ENCODE data around the gene SH3RF3.

DNA sequence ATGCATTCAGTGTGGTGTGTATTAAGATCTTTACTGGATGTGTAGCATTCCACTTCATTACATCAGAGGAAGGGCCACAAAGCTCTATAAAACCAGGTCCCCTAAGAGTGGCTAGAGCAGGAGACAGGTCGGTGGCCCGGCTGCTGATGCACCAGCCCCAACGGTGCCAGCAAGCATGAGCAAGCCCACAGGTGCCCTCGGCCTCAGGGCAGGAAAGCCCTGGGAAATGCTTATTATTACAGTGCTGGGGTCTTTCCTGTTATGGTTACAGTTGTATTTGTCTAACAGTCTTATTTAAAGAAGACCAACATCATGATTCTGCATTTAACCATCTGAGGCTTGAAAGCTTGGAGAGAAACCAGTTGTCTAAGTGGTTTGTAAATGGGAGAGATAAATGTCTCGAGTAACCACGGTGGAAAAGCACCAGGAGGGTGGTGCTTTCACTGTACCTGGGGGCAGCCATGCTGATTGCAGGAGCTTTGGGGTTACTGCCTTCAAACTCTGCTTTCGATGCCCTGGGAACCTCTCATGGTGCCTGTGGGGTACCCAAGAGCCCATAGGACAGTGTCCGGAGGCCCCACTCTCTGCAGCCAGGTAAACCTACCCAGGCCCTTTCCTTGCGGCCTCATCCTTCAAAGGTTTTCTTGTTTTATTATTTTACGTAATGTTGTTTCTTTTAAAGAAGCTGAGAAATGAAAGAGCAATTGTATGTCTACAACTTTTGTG is 133.1 kb downstream of the SH3RF3 start:
- TF ChIP-seq, protein P1, sequence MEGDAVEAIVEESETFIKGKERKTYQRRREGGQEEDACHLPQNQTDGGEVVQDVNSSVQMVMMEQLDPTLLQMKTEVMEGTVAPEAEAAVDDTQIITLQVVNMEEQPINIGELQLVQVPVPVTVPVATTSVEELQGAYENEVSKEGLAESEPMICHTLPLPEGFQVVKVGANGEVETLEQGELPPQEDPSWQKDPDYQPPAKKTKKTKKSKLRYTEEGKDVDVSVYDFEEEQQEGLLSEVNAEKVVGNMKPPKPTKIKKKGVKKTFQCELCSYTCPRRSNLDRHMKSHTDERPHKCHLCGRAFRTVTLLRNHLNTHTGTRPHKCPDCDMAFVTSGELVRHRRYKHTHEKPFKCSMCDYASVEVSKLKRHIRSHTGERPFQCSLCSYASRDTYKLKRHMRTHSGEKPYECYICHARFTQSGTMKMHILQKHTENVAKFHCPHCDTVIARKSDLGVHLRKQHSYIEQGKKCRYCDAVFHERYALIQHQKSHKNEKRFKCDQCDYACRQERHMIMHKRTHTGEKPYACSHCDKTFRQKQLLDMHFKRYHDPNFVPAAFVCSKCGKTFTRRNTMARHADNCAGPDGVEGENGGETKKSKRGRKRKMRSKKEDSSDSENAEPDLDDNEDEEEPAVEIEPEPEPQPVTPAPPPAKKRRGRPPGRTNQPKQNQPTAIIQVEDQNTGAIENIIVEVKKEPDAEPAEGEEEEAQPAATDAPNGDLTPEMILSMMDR (IDR thresholded peaks at IDR 0.05; ENCODE audit: insufficient read depth, low read depth, low read length): no peak
- TF ChIP-seq EZH2 (IDR thresholded peaks at IDR 0.05; ENCODE audit: insufficient read depth, low read length): no peak
